MM.1S (cell line): ENCODE results near the gene ALDH1A2.

ENCODE experiments used
- EZH2 ChIP-seq: fragments of 300-600 bp; sonication (generic); optimal IDR thresholded peaks from 2 replicates; pipeline ENCODE3; 2017; ENCODE audit warnings: low read depth, mild to moderate bottlenecking, antibody characterized with exemption, low read length, mixed read lengths
- TF ChIP-seq, protein P1 (sequence below): fragments of 300-600 bp; sonication (generic); IDR thresholded peaks from 2 replicates; pipeline ENCODE4 v1.5.1; 2016; ENCODE audit warnings: antibody characterized with exemption, low read length, mixed read lengths

DNA sequence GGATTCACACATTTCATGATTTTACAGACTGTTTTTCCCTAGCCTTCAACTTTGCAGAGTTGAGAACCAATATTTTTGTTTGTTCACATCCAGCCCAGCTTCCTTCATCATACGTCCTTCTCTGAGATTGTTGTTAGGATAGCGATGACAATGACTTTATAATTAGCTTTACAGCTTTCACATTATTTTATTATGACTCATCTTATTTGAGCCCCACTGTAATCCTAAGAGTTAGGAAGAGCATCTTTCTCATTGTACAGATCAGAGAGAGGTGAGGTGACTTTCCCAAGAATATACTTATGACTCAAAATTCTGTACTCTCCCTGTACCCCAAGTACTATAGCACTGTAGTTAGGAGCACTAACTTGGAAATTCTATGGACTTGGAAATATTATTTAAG, 156.1 kb downstream of the ALDH1A2 start:
- TF ChIP-seq, protein P1, sequence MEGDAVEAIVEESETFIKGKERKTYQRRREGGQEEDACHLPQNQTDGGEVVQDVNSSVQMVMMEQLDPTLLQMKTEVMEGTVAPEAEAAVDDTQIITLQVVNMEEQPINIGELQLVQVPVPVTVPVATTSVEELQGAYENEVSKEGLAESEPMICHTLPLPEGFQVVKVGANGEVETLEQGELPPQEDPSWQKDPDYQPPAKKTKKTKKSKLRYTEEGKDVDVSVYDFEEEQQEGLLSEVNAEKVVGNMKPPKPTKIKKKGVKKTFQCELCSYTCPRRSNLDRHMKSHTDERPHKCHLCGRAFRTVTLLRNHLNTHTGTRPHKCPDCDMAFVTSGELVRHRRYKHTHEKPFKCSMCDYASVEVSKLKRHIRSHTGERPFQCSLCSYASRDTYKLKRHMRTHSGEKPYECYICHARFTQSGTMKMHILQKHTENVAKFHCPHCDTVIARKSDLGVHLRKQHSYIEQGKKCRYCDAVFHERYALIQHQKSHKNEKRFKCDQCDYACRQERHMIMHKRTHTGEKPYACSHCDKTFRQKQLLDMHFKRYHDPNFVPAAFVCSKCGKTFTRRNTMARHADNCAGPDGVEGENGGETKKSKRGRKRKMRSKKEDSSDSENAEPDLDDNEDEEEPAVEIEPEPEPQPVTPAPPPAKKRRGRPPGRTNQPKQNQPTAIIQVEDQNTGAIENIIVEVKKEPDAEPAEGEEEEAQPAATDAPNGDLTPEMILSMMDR, result no peak
- no peak for TF ChIP-seq EZH2
